HG02981 (cell line): ENCODE measurements around the gene IL18BP.
A peak's percentile ranks its signal among the peaks of the same experiment; 100 is the strongest.

ENCODE experiments used
- ATAC-seq: cut with Tn5 transposase; IDR thresholded peaks from one replicate; pipeline ENCODE4 v1.9.1; 2021; ENCODE audit warnings: mild to moderate bottlenecking, moderate library complexity; ENCODE audit not compliant: unreplicated experiment

The IL18BP gene

GRCh38 chr11:71998649-71999310 is at the start of gene IL18BP:
IL18BP (plus strand) TSS chr11:71998909; CDS start chr11:71999985, 1,076 bp downstream.
- peak; percentile 49 for ATAC-seq

- no peak for ATAC-seq
Measured at GRCh38 chr11:71949034-71949433, 49.7 kb upstream of the IL18BP start.

GRCh38 chr11:71951741-71952310 is 46.9 kb upstream of the IL18BP start:
- no peak for ATAC-seq

- no peak for ATAC-seq
Measured at GRCh38 chr11:71955898-71956456, 42.7 kb upstream of the IL18BP start.

GRCh38 chr11:71962428-71963038 is 36.2 kb upstream of the IL18BP start:
- ATAC-seq: peak; percentile 81

GRCh38 chr11:71963468-71963867 is 35.2 kb upstream of the IL18BP start:
- ATAC-seq: no peak

GRCh38 chr11:71964641-71965040 is 34.1 kb upstream of the IL18BP start:
- no peak for ATAC-seq

- ATAC-seq: no peak
Measured at GRCh38 chr11:71971680-71972079, 27.0 kb upstream of the IL18BP start.

GRCh38 chr11:71976551-71976950 is 22.2 kb upstream of the IL18BP start:
- no peak for ATAC-seq

- ATAC-seq: no peak
Measured at GRCh38 chr11:71977090-71977489, 21.6 kb upstream of the IL18BP start.

- ATAC-seq: no peak
Measured at GRCh38 chr11:71977743-71978418, 20.8 kb upstream of the IL18BP start.

- no peak for ATAC-seq
Measured at GRCh38 chr11:71979094-71979493, 19.6 kb upstream of the IL18BP start.

- no peak for ATAC-seq
Measured at GRCh38 chr11:71979602-71980001, 19.1 kb upstream of the IL18BP start.

GRCh38 chr11:71986131-71986530 is 12.6 kb upstream of the IL18BP start:
- ATAC-seq: no peak

GRCh38 chr11:71987521-71987920 is 11.2 kb upstream of the IL18BP start:
- ATAC-seq: no peak

- ATAC-seq: no peak
Measured at GRCh38 chr11:71988050-71988449, 10.7 kb upstream of the IL18BP start.

- no peak for ATAC-seq
Measured at GRCh38 chr11:71990701-71991100, 8.0 kb upstream of the IL18BP start.

- ATAC-seq: peak; percentile 66
Measured at GRCh38 chr11:71991494-71991893, 7.2 kb upstream of the IL18BP start.

- no peak for ATAC-seq
Measured at GRCh38 chr11:71992136-71992730, 6.5 kb upstream of the IL18BP start.

GRCh38 chr11:71994786-71995185 is 3.9 kb upstream of the IL18BP start:
- no peak for ATAC-seq

GRCh38 chr11:71995726-71996291 is 2.9 kb upstream of the IL18BP start:
- ATAC-seq: no peak
